HL-60 (cell line): ENCODE data around the gene EEF1G.

ENCODE experiments used
- GABPA ChIP-seq: IDR thresholded peaks from 2 replicates; pipeline ENCODE4 v1.6.1; 2012; ENCODE audit warnings: low read depth
- POLR2AphosphoS5 ChIP-seq: IDR thresholded peaks from 2 replicates; pipeline ENCODE4 v1.6.1; 2012; ENCODE audit warnings: low read depth
- SPI1 ChIP-seq: IDR thresholded peaks from 2 replicates; pipeline ENCODE4 v1.6.1; 2012; ENCODE audit warnings: low read depth, mild to moderate bottlenecking, borderline replicate concordance
- TF ChIP-seq, protein P1 (sequence below): IDR thresholded peaks from one replicate; pipeline ENCODE4 v1.5.1; 2011; ENCODE audit warnings: low read length, control low read depth, inconsistent platforms; ENCODE audit not compliant: insufficient read depth
- TF ChIP-seq, protein P2 (sequence below): IDR thresholded peaks from 2 replicates; pipeline ENCODE4 v1.6.1; 2012; ENCODE audit warnings: low read depth; ENCODE audit not compliant: insufficient replicate concordance

DNA sequence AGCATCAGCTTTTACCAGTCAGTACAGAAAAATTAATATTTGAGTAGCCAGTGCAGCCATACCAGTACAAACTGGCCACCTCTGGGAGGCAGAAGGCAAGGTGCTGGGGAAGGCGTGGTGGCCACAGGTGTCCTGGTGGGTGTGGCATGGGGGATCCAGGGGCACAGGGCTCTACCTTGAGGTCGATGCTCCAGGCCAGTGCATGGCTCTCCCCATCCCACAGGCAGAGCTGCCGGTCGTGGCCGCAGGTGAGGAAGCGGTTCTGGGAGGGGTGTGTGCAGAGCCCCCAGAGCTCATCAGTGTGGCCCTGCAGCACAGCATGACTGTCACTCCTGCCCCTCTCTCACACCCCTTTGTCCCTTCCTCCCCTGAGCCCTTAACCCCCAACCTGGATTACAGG, 31.8 kb upstream of the EEF1G start:
- TF ChIP-seq, protein P1, sequence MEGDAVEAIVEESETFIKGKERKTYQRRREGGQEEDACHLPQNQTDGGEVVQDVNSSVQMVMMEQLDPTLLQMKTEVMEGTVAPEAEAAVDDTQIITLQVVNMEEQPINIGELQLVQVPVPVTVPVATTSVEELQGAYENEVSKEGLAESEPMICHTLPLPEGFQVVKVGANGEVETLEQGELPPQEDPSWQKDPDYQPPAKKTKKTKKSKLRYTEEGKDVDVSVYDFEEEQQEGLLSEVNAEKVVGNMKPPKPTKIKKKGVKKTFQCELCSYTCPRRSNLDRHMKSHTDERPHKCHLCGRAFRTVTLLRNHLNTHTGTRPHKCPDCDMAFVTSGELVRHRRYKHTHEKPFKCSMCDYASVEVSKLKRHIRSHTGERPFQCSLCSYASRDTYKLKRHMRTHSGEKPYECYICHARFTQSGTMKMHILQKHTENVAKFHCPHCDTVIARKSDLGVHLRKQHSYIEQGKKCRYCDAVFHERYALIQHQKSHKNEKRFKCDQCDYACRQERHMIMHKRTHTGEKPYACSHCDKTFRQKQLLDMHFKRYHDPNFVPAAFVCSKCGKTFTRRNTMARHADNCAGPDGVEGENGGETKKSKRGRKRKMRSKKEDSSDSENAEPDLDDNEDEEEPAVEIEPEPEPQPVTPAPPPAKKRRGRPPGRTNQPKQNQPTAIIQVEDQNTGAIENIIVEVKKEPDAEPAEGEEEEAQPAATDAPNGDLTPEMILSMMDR, result no peak
- TF ChIP-seq, protein P2, sequence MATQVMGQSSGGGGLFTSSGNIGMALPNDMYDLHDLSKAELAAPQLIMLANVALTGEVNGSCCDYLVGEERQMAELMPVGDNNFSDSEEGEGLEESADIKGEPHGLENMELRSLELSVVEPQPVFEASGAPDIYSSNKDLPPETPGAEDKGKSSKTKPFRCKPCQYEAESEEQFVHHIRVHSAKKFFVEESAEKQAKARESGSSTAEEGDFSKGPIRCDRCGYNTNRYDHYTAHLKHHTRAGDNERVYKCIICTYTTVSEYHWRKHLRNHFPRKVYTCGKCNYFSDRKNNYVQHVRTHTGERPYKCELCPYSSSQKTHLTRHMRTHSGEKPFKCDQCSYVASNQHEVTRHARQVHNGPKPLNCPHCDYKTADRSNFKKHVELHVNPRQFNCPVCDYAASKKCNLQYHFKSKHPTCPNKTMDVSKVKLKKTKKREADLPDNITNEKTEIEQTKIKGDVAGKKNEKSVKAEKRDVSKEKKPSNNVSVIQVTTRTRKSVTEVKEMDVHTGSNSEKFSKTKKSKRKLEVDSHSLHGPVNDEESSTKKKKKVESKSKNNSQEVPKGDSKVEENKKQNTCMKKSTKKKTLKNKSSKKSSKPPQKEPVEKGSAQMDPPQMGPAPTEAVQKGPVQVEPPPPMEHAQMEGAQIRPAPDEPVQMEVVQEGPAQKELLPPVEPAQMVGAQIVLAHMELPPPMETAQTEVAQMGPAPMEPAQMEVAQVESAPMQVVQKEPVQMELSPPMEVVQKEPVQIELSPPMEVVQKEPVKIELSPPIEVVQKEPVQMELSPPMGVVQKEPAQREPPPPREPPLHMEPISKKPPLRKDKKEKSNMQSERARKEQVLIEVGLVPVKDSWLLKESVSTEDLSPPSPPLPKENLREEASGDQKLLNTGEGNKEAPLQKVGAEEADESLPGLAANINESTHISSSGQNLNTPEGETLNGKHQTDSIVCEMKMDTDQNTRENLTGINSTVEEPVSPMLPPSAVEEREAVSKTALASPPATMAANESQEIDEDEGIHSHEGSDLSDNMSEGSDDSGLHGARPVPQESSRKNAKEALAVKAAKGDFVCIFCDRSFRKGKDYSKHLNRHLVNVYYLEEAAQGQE, result no peak
- TF ChIP-seq POLR2AphosphoS5 (no peak), GABPA (no peak), SPI1 (no peak)
